H1 (cell line): Measurements from ENCODE around the gene DCTN5. TPM values are rescaled to one million over a fixed set of nuclear protein-coding genes. Genes with fewer than 3 reads are reported as not detected.

Source experiments
- EZH2 ChIP-seq: fragments of 200-600 bp; sonication (generic); IDR thresholded peaks from 2 replicates; pipeline ENCODE4 v1.7.1; 2012; ENCODE audit warnings: low read depth, mild to moderate bottlenecking, moderate library complexity, low read length, inconsistent platforms; ENCODE audit not compliant: severe bottlenecking
- MAFK ChIP-seq: IDR thresholded peaks from 2 replicates; pipeline ENCODE4 v1.6.1; 2012; ENCODE audit warnings: low read depth, mild to moderate bottlenecking, improper control_type of control experiment, low read length
- NANOG ChIP-seq: IDR thresholded peaks from 2 replicates; pipeline ENCODE4 v1.6.1; 2011; ENCODE audit warnings: low read length, low read depth, mild to moderate bottlenecking, inconsistent platforms; ENCODE audit not compliant: insufficient read depth, poor library complexity, severe bottlenecking
- RBBP5 ChIP-seq: IDR thresholded peaks from 2 replicates; pipeline ENCODE4 v1.7.1; 2012; ENCODE audit warnings: low read depth, mild to moderate bottlenecking, inconsistent platforms, low read length, moderate library complexity, borderline replicate concordance
- YY1 ChIP-seq: IDR thresholded peaks from 2 replicates; pipeline ENCODE4 v1.6.1; 2011; ENCODE audit warnings: low read depth, mild to moderate bottlenecking, low read length
- polyA plus RNA-seq, 7 experiments: library from polyadenylated mRNA; depleted of rRNA in 3 of 7; stranded (reverse) in 5 of 7; unstranded in 2 of 7; fragments of >200 nt in 5 of 7; fragments of 200-250 nt in 2 of 7; gene quantifications; 1 replicate in 5 of 7; 2 replicates in 1 of 7; 4 replicates in 1 of 7; pipeline versions ENCODE4 v1.2.1 to v1.2.3, GENCODE V29; 2011 to 2013; ENCODE audit warnings: missing spikeins in 2 of 7, mixed read lengths in 2 of 7
- total RNA-seq: library from RNA; stranded (reverse); fragmentation: NEBNext Ultra II Directional; extraction: Animal tissue kit (Norgen Biotek cat#: 25700); gene quantifications from 2 replicates; pipeline ENCODE4 v1.2.1, GENCODE V29; 2021

The DCTN5 gene
- total and polyA plus RNA-seq, 2 of the 8 experiments (the other 6 are each of a cell fraction or from before 2014, with no cell fraction given): 36.0 to 74.0 TPM

DNA sequence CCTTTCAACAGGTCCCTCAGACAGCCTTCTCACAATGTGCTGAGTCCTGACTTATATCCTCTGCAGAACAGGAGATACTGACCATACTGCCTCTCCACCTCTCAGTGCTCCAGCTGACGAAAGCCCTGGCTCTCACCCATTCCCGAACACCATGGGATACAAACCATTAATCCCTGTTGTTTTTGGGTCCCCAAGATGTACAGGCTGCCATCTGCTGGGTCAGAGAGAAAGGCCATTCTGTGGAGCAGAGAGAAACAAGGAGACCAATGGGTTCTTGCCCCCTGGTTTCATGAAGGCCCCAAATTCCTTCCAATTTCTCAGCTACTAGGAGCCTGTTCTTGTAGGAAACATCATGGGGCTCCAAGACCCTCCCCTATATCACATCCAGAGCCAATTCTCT, 68.7 kb downstream of the DCTN5 start (continued):
- no peak for TF ChIP-seq YY1
- TF ChIP-seq MAFK: no peak
- no peak for TF ChIP-seq EZH2
- TF ChIP-seq NANOG: no peak
- no peak for TF ChIP-seq RBBP5
- TF ChIP-seq, all 59 proteins: peak for 0
